B cell (primary cell): ENCODE data around the gene RAB6B. TPM values are rescaled to one million over a fixed set of nuclear protein-coding genes. Genes with fewer than 3 reads are reported as not detected.

Experiments used
- ATAC-seq: fragments of 200-7000 bp; cut with Tn5 transposase; one replicate; pipeline ENCODE4 v1.10.0; 2021; ENCODE audit warnings: low read depth, mild to moderate bottlenecking, moderate number of reproducible peaks, moderate library complexity
- CTCF ChIA-PET: fragments of 350-600 bp; sonication (Branson Sonifier 250); formaldehyde crosslinking; loops from one replicate; lab custom pipeline; 2021; ENCODE audit warnings: antibody characterized with exemption, inconsistent platforms; lab: Charles Lee
- POLR2A ChIA-PET: fragments of 350-600 bp; sonication (Branson Sonifier 250); formaldehyde crosslinking; loops from one replicate; lab custom pipeline; 2021; ENCODE audit warnings: antibody characterized with exemption; lab: Charles Lee
- DNase-seq: peaks from one replicate; pipeline ENCODE4 v3.0.0; 2013
- H2AFZ ChIP-seq: 2 replicates; pipeline ENCODE4 v1.6.1; 2012; ENCODE audit warnings: mild to moderate bottlenecking, low read depth, low read length; ENCODE audit not compliant: insufficient read depth, poor library complexity, severe bottlenecking
- H3K27ac ChIP-seq, 2 donors: 1 replicate in 1 of 2; 2 replicates in 1 of 2; pipeline ENCODE4 v1.5.1; 2012 to 2013; ENCODE audit warnings: low read length in 2 of 2, mild to moderate bottlenecking in 2 of 2, moderate library complexity in 1 of 2
- H3K27me3 ChIP-seq, 4 experiments: fragments of 200-600 bp in 1 of 4; sonication (generic) in 1 of 4; replicated peaks in 1 of 4; 1 replicate in 2 of 4; 2 replicates in 2 of 4; pipeline versions ENCODE4 v1.6.1 to v1.7.0; 2013 to 2016; ENCODE audit warnings: low read length in 3 of 4, mild to moderate bottlenecking in 2 of 4, mixed read lengths in 1 of 4, moderate library complexity in 1 of 4; ENCODE audit not compliant: insufficient read depth in 4 of 4, control insufficient read depth in 3 of 4; ENCODE audit errors: control extremely low read depth in 1 of 4
- H3K36me3 ChIP-seq, 2 experiments: replicated peaks in 1 of 2; 1 replicate in 1 of 2; 2 replicates in 1 of 2; pipeline versions ENCODE4 v1.6.1 to v1.7.1; 2013; ENCODE audit warnings: low read length in 1 of 2; ENCODE audit not compliant: insufficient read depth in 2 of 2, control insufficient read depth in 1 of 2; ENCODE audit errors: control extremely low read depth in 1 of 2, extremely low read depth in 1 of 2
- H3K4me1 ChIP-seq, 2 donors: fragments of 200-600 bp in 1 of 2; sonication (generic) in 1 of 2; 1 replicate in 1 of 2; 2 replicates in 1 of 2; pipeline versions ENCODE4 v1.5.1 to v1.6.1; 2013 to 2017; ENCODE audit warnings: low read length in 2 of 2; ENCODE audit not compliant: control insufficient read depth in 2 of 2, insufficient read depth in 2 of 2
- H3K4me2 ChIP-seq: replicated peaks from 2 replicates; pipeline ENCODE3; 2012; ENCODE audit warnings: mild to moderate bottlenecking, low read depth, low read length; ENCODE audit not compliant: poor library complexity, severe bottlenecking
- H3K4me3 ChIP-seq, 5 experiments: fragments of 200-600 bp in 1 of 5; sonication (generic) in 1 of 5; 1 replicate in 3 of 5; 2 replicates in 2 of 5; pipeline versions ENCODE4 v1.5.1 to v1.7.0; 2011 to 2016; ENCODE audit warnings: low read length in 4 of 5, mild to moderate bottlenecking in 4 of 5, low read depth in 2 of 5, control low read depth in 1 of 5, moderate library complexity in 1 of 5; ENCODE audit not compliant: insufficient read depth in 1 of 5; ENCODE audit errors: control extremely low read depth in 1 of 5, extremely low read depth in 1 of 5
- H3K79me2 ChIP-seq: fragments of 200-600 bp; sonication (generic); one replicate; pipeline ENCODE4 v1.6.0; 2016; ENCODE audit warnings: low read length; ENCODE audit not compliant: control insufficient read depth, insufficient read depth
- H3K9ac ChIP-seq: fragments of 200-600 bp; sonication (generic); 2 replicates; pipeline ENCODE4 v1.6.1; 2017; ENCODE audit warnings: mild to moderate bottlenecking, low read length, moderate library complexity
- H3K9me3 ChIP-seq, 3 donors: one replicate each; pipeline versions ENCODE4 v1.6.1 to v1.7.1; 2013; ENCODE audit warnings: low read length in 2 of 3; ENCODE audit not compliant: control insufficient read depth in 2 of 3, insufficient read depth in 1 of 3; ENCODE audit errors: control extremely low read depth in 1 of 3
- H4K20me1 ChIP-seq: 2 replicates; pipeline ENCODE4 v1.6.0; 2012; ENCODE audit warnings: mild to moderate bottlenecking, low read length; ENCODE audit not compliant: insufficient read depth, control insufficient read depth, poor library complexity, severe bottlenecking
- H3K27ac Mint-ChIP-seq: one replicate; pipeline ENCODE4 v1.8.0; 2021; ENCODE audit warnings: mixed read lengths
- H3K27me3 Mint-ChIP-seq: one replicate; pipeline ENCODE4 v1.8.0; 2021; ENCODE audit warnings: mixed read lengths
- H3K4me1 Mint-ChIP-seq: one replicate; pipeline ENCODE4 v1.8.0; 2021; ENCODE audit warnings: mixed read lengths
- H3K4me3 Mint-ChIP-seq: one replicate; pipeline ENCODE4 v1.8.0; 2021; ENCODE audit warnings: mixed read lengths
- H3K9me3 Mint-ChIP-seq: one replicate; pipeline ENCODE4 v1.8.0; 2022; ENCODE audit warnings: mixed read lengths; ENCODE audit not compliant: insufficient read depth
- CTCF ChIP-seq: fragments of 200-600 bp; IDR thresholded peaks from one replicate; pipeline ENCODE4 v1.8.0; 2022; ENCODE audit warnings: antibody characterized with exemption, mild to moderate bottlenecking
- EZH2 ChIP-seq: IDR thresholded peaks from 2 replicates; pipeline ENCODE4 v1.6.1; 2012; ENCODE audit warnings: borderline replicate concordance, low read depth, mild to moderate bottlenecking, moderate library complexity, low read length; ENCODE audit not compliant: insufficient read depth, poor library complexity, severe bottlenecking
- WGBS: methylation state at CpG from one replicate; pipeline ENCODE4 v1.1.5; 2013; ENCODE audit warnings: missing lambda C conversion rate; ENCODE audit not compliant: insufficient coverage; 5-methylcytosine and 5-hydroxymethylcytosine counted together
- intact Hi-C: fragments of 100-400 bp; cut with micrococcal nuclease; formaldehyde crosslinking; loops from one replicate; pipeline ENCODE4 v1.10.0; 2022
- polyA plus RNA-seq: library from polyadenylated mRNA; depleted of rRNA; stranded (reverse); fragments of >200 nt; gene quantifications from 2 replicates; pipeline ENCODE4 v1.2.3, GENCODE V29; 2012
- total RNA-seq, 2 donors: library from RNA; stranded (reverse); fragments of 120-200 nt in 1 of 2; gene quantifications; 1 replicate in 1 of 2; 2 replicates in 1 of 2; pipeline versions ENCODE4 v1.2.3 to v1.2.4, GENCODE V29; 2013 to 2022

RAB6B gene
- total and polyA plus RNA-seq, 2 donors (not counting 1 experiment from before 2014, with no cell fraction given): not detected

GRCh38 chr3:133915685-133916658, 20.3 kb upstream of the RAB6B start:
- Mint-ChIP-seq H3K27me3 (peaks cover 34% of the 10 kb centered on the region), H3K4me1 (no peaks in the 10 kb centered on the region), H3K9me3 (peaks cover 5% of the 10 kb centered on the region), H3K27ac (no peak overlapping the region), H3K4me3 (no peak overlapping the region)
- Histone ChIP-seq H2AFZ (no peak overlapping the region), H4K20me1 (no peaks in the 10 kb centered on the region), H3K4me1 (no peaks in the 10 kb centered on the region), H3K9ac (no peak overlapping the region), H3K27ac (no peak overlapping the region), H3K36me3 (no peaks in the 10 kb centered on the region), H3K9me3 (no peaks in the 10 kb centered on the region), H3K27me3 (peaks cover 0 to 17% (median 6%) of the 10 kb centered on the region in 4 experiments), H3K4me2 (no peak overlapping the region), H3K79me2 (no peaks in the 10 kb centered on the region), H3K4me3 (no peak overlapping the region)
- ATAC-seq (no peak), DNase-seq (no peak)
- WGBS: 66% methylated on average over 4 of the region's 10 CpGs
- no peak for TF ChIP-seq EZH2
- no peak for TF ChIP-seq CTCF
- ChIA-PET POLR2A (no interaction called here), CTCF (no interaction called here)
- intact Hi-C loops: no loop called here
